Ascending aorta (tissue), 2 donors: ENCODE data around the gene VTN. TPM values are rescaled to one million over a fixed set of nuclear protein-coding genes. Genes with fewer than 3 reads are reported as not detected.
A peak's percentile ranks its signal among the peaks of the same experiment; 100 is the strongest.

Source experiments
- DNase-seq, 2 donors: peaks; one replicate each; pipeline ENCODE4 v3.0.0-alpha.2; 2019; ENCODE audit warnings: low spot score in 2 of 2
- H3K27ac ChIP-seq, 2 donors: fragments of 200-600 bp; sonication (generic); one replicate each; pipeline ENCODE4 v1.5.1; 2016 to 2017; ENCODE audit warnings: mild to moderate bottlenecking in 1 of 2
- H3K27me3 ChIP-seq: fragments of 200-600 bp; sonication (generic); one replicate; pipeline ENCODE4 v1.5.1; 2017
- H3K36me3 ChIP-seq, 2 donors: fragments of 200-600 bp; sonication (generic); one replicate each; pipeline ENCODE4 v1.5.1; 2016
- H3K4me1 ChIP-seq, 2 donors: fragments of 200-600 bp; sonication (generic); one replicate each; pipeline ENCODE4 v1.5.1; 2016 to 2017; ENCODE audit warnings: mild to moderate bottlenecking in 1 of 2
- H3K4me3 ChIP-seq, 2 donors: fragments of 200-600 bp; sonication (generic); one replicate each; pipeline ENCODE4 v1.5.1; 2016 to 2017; ENCODE audit warnings: mild to moderate bottlenecking in 1 of 2
- H3K9me3 ChIP-seq, 2 donors: fragments of 200-600 bp; sonication (generic); one replicate each; pipeline ENCODE4 v1.5.1; 2016
- intact Hi-C: fragments of 100-400 bp; cut with DNase I; formaldehyde crosslinking; loops from one replicate; pipeline ENCODE4 v1.15.1; 2023
- total RNA-seq: library from RNA; depleted of rRNA; stranded (reverse); fragments of >200 nt; gene quantifications from one replicate; pipeline ENCODE4 v1.1.0, GENCODE V29; 2016
- TF ChIP-seq, protein P1 (sequence below), 3 experiments: fragments of 200-600 bp in 2 of 3; fragments of 450-650 bp in 1 of 3; sonication (generic) in 2 of 3; IDR thresholded peaks; one replicate each; pipeline ENCODE4 v1.5.1; 2016 to 2019; ENCODE audit warnings: antibody characterized with exemption in 3 of 3, mild to moderate bottlenecking in 1 of 3, moderate library complexity in 1 of 3

The VTN gene
- total RNA-seq, 1 donor from 2014 or later = 7.5 TPM

DNA sequence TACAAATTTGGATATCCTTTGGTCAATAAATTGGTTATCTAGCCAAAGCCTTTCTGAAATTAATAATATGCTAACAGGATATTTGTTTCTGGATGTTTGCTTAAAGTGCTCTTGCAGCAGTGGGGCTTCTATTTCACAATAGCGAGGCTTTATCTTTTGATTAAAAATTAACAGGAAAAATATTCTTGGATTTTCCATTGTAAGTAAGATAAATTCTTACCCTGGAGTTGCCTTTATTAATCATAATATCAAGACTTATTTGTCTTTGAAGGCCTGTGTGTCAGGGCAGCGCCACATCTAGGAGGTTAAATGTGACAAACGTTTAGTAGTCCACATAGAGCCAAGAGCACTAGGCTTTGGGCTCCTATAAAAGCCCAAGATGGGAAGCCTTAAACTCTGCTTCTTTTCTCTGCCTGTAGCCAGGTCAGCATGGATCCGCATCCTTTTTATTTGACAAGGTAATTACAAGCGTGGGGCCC lies 45.8 kb downstream of the VTN start:
- peaks cover 12 to 23% of the 10 kb centered on the region in 2 donors for H3K36me3 ChIP-seq
- no peak for DNase-seq
- H3K9me3 ChIP-seq = no peaks in the 10 kb centered on the region
- peaks cover 0 to 5% of the 10 kb centered on the region in 2 donors for H3K4me1 ChIP-seq
- H3K4me3 ChIP-seq = no peak overlapping the region
- no peaks in the 10 kb centered on the region for H3K27me3 ChIP-seq
- H3K27ac ChIP-seq = no peak overlapping the region
- TF ChIP-seq, protein P1, sequence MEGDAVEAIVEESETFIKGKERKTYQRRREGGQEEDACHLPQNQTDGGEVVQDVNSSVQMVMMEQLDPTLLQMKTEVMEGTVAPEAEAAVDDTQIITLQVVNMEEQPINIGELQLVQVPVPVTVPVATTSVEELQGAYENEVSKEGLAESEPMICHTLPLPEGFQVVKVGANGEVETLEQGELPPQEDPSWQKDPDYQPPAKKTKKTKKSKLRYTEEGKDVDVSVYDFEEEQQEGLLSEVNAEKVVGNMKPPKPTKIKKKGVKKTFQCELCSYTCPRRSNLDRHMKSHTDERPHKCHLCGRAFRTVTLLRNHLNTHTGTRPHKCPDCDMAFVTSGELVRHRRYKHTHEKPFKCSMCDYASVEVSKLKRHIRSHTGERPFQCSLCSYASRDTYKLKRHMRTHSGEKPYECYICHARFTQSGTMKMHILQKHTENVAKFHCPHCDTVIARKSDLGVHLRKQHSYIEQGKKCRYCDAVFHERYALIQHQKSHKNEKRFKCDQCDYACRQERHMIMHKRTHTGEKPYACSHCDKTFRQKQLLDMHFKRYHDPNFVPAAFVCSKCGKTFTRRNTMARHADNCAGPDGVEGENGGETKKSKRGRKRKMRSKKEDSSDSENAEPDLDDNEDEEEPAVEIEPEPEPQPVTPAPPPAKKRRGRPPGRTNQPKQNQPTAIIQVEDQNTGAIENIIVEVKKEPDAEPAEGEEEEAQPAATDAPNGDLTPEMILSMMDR (IDR thresholded peaks at IDR 0.05) = no peak
- intact Hi-C loops = no loop called here

- no peak for DNase-seq
- intact Hi-C loops = no loop called here
- H3K9me3 ChIP-seq = no peaks in the 10 kb centered on the region
- TF ChIP-seq, protein P1 (IDR thresholded peaks at IDR 0.05) = no peak
- H3K27me3 ChIP-seq = no peaks in the 10 kb centered on the region
- H3K27ac ChIP-seq = no peak overlapping the region
- H3K4me3 ChIP-seq = no peak overlapping the region
- H3K4me1 ChIP-seq = peaks cover 5 to 13% of the 10 kb centered on the region in 2 donors
- H3K36me3 ChIP-seq = no peaks in the 10 kb centered on the region
Observed at GRCh38 chr17:28320215-28321061, 49.7 kb downstream of the VTN start.

DNA sequence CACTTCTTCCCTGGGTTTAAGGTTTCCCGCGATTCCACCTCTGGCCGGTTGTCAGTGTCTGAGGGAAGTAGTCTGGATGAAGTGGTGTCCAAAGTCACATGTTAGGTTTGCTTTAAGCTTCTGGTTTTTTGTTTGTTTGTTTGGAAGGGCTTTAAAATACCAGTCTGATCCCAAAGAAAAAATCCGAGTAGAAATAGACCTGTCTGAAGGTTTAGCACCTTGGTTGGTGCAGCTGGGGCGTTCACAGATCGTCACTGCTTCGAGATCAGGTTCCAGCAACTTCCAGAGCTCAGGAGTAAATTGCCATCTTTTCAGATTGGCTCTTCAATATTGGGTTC lies 50.5 kb downstream of the VTN start:
- H3K27me3 ChIP-seq = no peaks in the 10 kb centered on the region
- H3K4me1 ChIP-seq = peaks cover 5 to 13% of the 10 kb centered on the region in 2 donors
- no peaks in the 10 kb centered on the region for H3K36me3 ChIP-seq
- no peaks in the 10 kb centered on the region for H3K9me3 ChIP-seq
- peak overlapping the region in 1 of 2 donors; percentile 51 for H3K27ac ChIP-seq
- DNase-seq = no peak
- intact Hi-C loops = loop anchor here (1.0 to 5.0 kb wide), 4 partner anchors 16 to 633 kb away; partner anchors contain the start of genes IFT20, NLK, PHF12 and POLDIP2
- TF ChIP-seq, protein P1 (IDR thresholded peaks at IDR 0.05) = no peak
- peak overlapping the region; percentile 67 to 72 for H3K4me3 ChIP-seq

GRCh38 chr17:28318759-28319597 lies 51.1 kb downstream of the VTN start, which contains the start of gene TMEM97:
Gene TMEM97, plus strand, starts transcription at chr17:28319200. Its CDS starts 40 bp downstream, at chr17:28319240.
- intact Hi-C loops = loop anchor here (1.0 to 5.0 kb wide), 4 partner anchors 16 to 633 kb away; partner anchors contain the start of genes IFT20, NLK, PHF12 and POLDIP2
- Histone ChIP-seq H3K36me3 (no peaks in the 10 kb centered on the region), H3K9me3 (no peaks in the 10 kb centered on the region), H3K27ac (peak within 1 kb of the TSS; percentile 12 to 51), H3K4me1 (peaks cover 5 to 13% of the 10 kb centered on the region in 2 donors), H3K27me3 (no peaks in the 10 kb centered on the region), H3K4me3 (peak within 1 kb of the TSS; percentile 67 to 72)
- DNase-seq = peak; percentile 87 to 97
- TF ChIP-seq, protein P1 (IDR thresholded peaks at IDR 0.05) = no peak

DNA sequence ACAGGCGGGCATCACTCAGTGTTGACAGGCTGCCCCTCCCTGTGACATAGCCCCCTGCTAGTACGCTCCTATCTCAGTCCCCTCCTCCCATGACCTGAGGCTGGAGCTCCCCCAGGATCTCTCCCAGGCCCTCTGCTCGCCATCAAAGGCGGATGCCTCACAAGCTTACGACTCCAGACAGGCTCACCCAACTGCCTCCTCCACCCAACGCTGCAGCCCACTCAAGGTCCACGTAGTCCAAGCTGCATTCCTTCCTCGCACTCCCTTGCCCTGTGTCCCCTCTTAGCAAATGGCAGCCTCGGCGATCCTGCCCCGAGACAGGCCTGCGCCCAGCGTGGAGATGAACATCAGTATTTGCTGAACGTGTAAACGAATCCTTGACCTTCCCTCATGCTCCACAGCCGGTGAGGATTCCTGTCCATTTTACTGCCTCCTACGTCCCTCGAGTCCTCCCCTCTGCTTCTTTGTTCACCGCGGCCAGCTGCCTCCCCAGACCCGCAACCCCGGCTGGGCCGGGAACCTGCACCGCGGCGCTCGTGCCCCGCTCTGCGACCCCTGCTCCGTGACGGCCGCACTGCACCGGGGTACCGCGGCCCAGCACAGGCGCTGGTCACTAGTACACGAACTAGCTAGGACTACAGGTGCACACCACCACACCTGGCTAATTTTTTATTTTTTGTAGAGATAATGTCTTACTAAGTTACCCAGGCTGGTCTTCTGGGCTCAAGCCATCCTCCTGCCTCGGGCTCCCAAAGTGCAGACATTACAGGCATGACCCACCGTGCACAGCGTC lies 51.9 kb downstream of the VTN start:
- Histone ChIP-seq H3K27me3 (no peaks in the 10 kb centered on the region), H3K4me1 (peaks cover 5 to 13% of the 10 kb centered on the region in 2 donors), H3K27ac (no peak overlapping the region), H3K9me3 (no peaks in the 10 kb centered on the region), H3K4me3 (peak overlapping the region; percentile 67 to 72), H3K36me3 (no peaks in the 10 kb centered on the region)
- DNase-seq = no peak
- intact Hi-C loops = loop anchor here (5.0 kb wide), 2 partner anchors 276 to 634 kb away; partner anchors contain the start of genes NLK and PHF12
- TF ChIP-seq, protein P1 (IDR thresholded peaks at IDR 0.05) = no peak
